ENCODE results near the gene DTD2. TPM values are rescaled to one million over a fixed set of nuclear protein-coding genes. Genes with fewer than 3 reads are reported as not detected.

The DTD2 gene
- total RNA-seq, 1 donor from 2014 or later, result 25.5 TPM

DNA sequence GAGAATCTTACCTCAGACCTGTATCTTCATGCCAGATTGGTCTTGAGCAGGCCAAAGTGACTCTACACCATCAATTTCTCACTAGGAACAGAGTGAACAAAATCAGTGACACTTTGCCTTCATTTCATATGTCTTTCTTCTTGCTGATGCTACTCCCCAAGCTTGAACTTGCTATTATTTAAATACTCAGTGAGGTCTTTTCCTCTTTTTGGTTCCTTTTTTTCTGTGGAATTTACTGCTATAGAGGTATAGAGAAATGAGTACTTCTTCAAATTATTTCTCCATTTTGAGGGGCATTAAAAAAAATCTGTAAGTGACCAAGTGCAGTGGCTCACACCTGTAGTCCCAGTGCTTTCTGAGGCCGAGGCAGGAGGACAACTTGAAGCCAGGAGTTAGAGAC, 30.6 kb upstream of the DTD2 start, which contains the start of gene GPR33:
GPR33 (minus strand) TSS at position 154 of the 400 bp plus-strand sequence. CDS start 4,074 bp downstream, outside the sequence.
- Mint-ChIP-seq H3K4me1 (ENCODE audit: unreplicated experiment) (no peaks in the 10 kb centered on the region), H3K36me3 (ENCODE audit: unreplicated experiment) (no peaks in the 10 kb centered on the region), H3K9me3 (ENCODE audit: unreplicated experiment) (no peaks in the 10 kb centered on the region), H3K4me3 (ENCODE audit: unreplicated experiment) (no peak within 1 kb of the TSS), H3K27ac (ENCODE audit: unreplicated experiment) (no peak within 1 kb of the TSS), H3K27me3 (ENCODE audit: unreplicated experiment) (peaks cover 2% of the 10 kb centered on the region)
- no peak for DNase-seq (ENCODE audit: extremely low spot score, unreplicated experiment)
- TF ChIP-seq, protein P1, sequence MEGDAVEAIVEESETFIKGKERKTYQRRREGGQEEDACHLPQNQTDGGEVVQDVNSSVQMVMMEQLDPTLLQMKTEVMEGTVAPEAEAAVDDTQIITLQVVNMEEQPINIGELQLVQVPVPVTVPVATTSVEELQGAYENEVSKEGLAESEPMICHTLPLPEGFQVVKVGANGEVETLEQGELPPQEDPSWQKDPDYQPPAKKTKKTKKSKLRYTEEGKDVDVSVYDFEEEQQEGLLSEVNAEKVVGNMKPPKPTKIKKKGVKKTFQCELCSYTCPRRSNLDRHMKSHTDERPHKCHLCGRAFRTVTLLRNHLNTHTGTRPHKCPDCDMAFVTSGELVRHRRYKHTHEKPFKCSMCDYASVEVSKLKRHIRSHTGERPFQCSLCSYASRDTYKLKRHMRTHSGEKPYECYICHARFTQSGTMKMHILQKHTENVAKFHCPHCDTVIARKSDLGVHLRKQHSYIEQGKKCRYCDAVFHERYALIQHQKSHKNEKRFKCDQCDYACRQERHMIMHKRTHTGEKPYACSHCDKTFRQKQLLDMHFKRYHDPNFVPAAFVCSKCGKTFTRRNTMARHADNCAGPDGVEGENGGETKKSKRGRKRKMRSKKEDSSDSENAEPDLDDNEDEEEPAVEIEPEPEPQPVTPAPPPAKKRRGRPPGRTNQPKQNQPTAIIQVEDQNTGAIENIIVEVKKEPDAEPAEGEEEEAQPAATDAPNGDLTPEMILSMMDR (IDR thresholded peaks at IDR 0.05), result no peak

- Mint-ChIP-seq H3K27me3 (ENCODE audit: unreplicated experiment) (peaks cover 2% of the 10 kb centered on the region), H3K27ac (ENCODE audit: unreplicated experiment) (no peak overlapping the region), H3K36me3 (ENCODE audit: unreplicated experiment) (no peaks in the 10 kb centered on the region), H3K4me1 (ENCODE audit: unreplicated experiment) (no peaks in the 10 kb centered on the region), H3K4me3 (ENCODE audit: unreplicated experiment) (no peak overlapping the region), H3K9me3 (ENCODE audit: unreplicated experiment) (no peaks in the 10 kb centered on the region)
- no peak for DNase-seq (ENCODE audit: extremely low spot score, unreplicated experiment)
- TF ChIP-seq, protein P1 (IDR thresholded peaks at IDR 0.05), result no peak
Measured at GRCh38 chr14:31486764-31487163, 29.5 kb upstream of the DTD2 start.

DNA sequence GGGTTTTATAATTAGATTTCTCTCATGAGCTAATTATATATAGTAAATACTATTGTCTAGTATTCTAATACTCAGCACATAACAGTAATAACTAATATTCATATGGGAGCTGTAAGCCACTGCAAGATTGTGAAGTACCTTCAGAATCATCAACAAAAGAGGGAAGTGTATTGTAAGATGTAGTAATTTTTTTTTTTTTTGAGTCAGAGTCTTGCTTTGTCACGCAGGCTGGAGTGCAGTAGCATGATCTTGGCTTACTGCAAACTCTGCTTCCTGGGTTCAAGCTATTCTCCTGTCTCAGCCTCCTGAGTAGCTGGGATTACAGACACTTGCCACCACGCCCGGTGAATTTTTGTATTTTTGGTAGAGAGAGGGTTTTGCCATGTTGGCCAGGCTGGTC, 27.4 kb upstream of the DTD2 start:
- Mint-ChIP-seq H3K4me1 (ENCODE audit: unreplicated experiment) (no peaks in the 10 kb centered on the region), H3K27ac (ENCODE audit: unreplicated experiment) (no peak overlapping the region), H3K4me3 (ENCODE audit: unreplicated experiment) (no peak overlapping the region), H3K27me3 (ENCODE audit: unreplicated experiment) (peaks cover 2% of the 10 kb centered on the region), H3K36me3 (ENCODE audit: unreplicated experiment) (no peaks in the 10 kb centered on the region), H3K9me3 (ENCODE audit: unreplicated experiment) (no peaks in the 10 kb centered on the region)
- DNase-seq (ENCODE audit: extremely low spot score, unreplicated experiment), result no peak
- TF ChIP-seq, protein P1 (IDR thresholded peaks at IDR 0.05), result no peak

DNA sequence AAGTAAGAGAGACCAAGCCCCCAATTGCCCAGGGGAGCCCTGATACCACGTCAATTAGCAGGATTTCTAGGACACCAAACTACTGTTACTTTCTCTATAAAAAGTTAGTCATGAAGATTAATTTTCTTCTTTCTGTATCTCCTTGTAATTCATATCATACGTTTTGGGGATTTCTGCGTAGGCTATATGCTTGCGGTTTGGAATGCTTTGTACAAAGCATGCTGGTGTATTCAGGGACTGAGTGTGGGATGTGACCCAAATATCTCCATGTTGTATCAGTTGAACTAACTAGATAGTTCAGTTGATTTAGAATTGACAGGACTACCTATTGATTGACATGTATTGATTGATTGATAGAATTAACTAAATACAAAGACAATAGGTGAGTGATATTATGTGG, 22.9 kb upstream of the DTD2 start:
- no peak for DNase-seq (ENCODE audit: extremely low spot score, unreplicated experiment)
- Mint-ChIP-seq H3K27me3 (ENCODE audit: unreplicated experiment) (peaks cover 7% of the 10 kb centered on the region), H3K4me1 (ENCODE audit: unreplicated experiment) (no peaks in the 10 kb centered on the region), H3K9me3 (ENCODE audit: unreplicated experiment) (no peaks in the 10 kb centered on the region), H3K36me3 (ENCODE audit: unreplicated experiment) (no peaks in the 10 kb centered on the region), H3K27ac (ENCODE audit: unreplicated experiment) (no peak overlapping the region), H3K4me3 (ENCODE audit: unreplicated experiment) (no peak overlapping the region)
- TF ChIP-seq, protein P1 (IDR thresholded peaks at IDR 0.05), result no peak

GRCh38 chr14:31479027-31479426, 21.7 kb upstream of the DTD2 start:
- TF ChIP-seq, protein P1 (IDR thresholded peaks at IDR 0.05), result no peak
- no peak overlapping the region for H3K4me3 Mint-ChIP-seq (ENCODE audit: unreplicated experiment)
- no peak for DNase-seq (ENCODE audit: extremely low spot score, unreplicated experiment)
- H3K27me3 Mint-ChIP-seq (ENCODE audit: unreplicated experiment), result peaks cover 7% of the 10 kb centered on the region
- no peaks in the 10 kb centered on the region for H3K4me1 Mint-ChIP-seq (ENCODE audit: unreplicated experiment)
- H3K36me3 Mint-ChIP-seq (ENCODE audit: unreplicated experiment), result no peaks in the 10 kb centered on the region
- no peaks in the 10 kb centered on the region for H3K9me3 Mint-ChIP-seq (ENCODE audit: unreplicated experiment)
- H3K27ac Mint-ChIP-seq (ENCODE audit: unreplicated experiment), result no peak overlapping the region

Measured in osteocyte (in vitro differentiated cells).